ELR (cell line): ENCODE data around the gene TNFRSF21.
"Not testable (repeated sequence)": the region's sequence is repeated elsewhere in the genome, so short reads cannot be mapped to it uniquely, and the experiment has no call there.

ENCODE experiments used
- DNase-seq: peaks from one replicate; pipeline ENCODE4 v3.0.0-alpha.2; 2015; ENCODE audit warnings: low read depth

TNFRSF21 gene

GRCh38 chr6:47288267-47289090 is 21.2 kb downstream of the TNFRSF21 start:
- DNase-seq: no peak

DNA sequence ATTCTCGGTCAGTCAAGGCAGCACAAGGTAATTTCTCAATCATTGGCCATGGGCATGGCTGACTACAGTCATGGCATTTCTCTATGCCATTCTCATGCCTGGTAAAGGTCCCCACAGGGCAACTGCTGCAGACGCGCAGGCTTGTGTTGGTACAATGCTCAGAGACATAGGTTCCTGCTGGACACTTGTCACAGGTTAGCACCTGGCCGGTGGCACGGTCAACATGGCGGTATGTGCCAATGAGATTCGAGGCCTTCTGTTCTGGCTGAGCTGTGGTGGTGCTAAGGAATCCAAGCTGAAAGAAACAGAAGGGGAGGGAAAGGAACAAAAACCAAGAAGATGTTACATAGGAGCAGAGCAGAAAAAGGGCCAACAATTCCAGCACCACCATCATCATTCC is 23.4 kb downstream of the TNFRSF21 start:
- DNase-seq: no peak

DNA sequence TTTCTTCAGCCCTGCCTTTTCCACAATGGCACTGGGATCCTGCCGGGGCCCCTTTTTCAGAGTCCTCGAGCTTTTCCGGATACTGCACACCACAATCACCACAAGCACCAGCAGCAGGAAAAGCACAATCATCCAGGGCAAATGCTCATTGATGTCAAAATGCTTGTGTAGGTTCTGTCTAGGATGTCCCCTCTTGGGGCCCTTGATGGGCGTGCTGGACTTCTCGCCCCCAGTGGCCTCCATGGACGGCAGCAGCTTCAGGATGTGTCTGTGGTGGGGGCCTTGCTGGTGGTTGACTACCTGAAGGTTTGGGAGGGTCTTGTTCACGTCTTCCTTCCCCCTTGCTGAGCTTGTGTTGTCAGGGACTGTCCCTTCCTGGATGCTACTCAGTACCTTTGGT is 25.7 kb downstream of the TNFRSF21 start:
- no peak for DNase-seq

DNA sequence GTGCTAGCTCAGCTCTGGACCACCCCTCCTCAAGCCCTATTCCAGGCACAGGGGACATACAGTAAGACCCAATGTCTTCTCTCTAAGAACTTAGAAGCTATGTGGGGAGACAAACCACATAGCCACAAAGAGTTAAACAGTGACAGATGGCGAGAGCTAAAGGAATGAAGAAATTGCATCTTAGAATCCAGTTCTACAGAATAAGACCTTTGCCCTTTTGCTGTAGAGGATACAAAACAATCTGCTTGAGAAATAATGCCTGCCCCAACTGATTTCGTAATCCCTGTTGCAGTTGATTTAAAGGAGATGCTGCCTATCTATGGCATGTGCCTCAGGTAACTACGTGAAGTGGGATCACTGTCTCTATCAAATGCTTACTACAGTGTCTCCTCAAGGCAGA is 31.2 kb downstream of the TNFRSF21 start:
- DNase-seq: no peak

DNA sequence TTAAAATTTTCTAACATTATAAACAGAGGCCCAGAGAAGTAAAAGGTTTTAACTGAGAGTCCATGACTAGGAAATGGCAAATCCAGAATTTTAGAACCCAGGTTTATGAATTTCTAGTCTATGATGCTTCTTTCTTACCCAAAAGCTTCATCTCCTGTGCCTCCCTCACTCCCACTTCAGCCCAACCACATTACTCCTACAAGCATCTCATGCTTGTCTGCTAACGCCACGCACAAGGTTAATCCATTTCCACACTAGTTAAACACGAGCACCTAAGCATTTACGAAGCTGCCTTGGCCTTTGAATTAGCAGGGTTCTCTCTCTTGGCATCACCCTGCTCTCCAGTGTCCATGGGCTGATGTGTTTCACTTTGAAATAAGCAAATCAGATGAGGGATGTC is 32.0 kb downstream of the TNFRSF21 start:
- no peak for DNase-seq

GRCh38 chr6:47276377-47276776 is 33.3 kb downstream of the TNFRSF21 start:
- no peak for DNase-seq

DNA sequence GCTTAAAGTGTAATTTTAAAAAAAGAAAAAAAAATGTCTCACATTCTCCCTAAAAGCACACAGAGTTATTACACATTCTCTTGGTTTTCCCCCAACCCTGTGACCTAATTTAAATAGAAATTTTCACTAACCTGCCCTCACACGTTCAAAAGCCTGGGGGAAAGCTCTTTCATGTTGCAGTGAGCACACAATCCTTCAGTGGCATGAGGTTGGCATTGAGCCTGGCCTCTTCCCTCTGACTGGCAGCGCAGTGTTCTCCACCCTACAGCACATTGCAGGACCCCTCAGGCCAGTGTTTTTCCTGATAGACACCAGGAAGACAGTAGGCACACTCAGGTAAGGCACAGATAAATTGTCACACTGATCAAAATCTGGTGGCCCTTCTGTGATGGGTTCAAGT is 34.1 kb downstream of the TNFRSF21 start:
- DNase-seq: no peak

GRCh38 chr6:47275132-47275531 is 34.6 kb downstream of the TNFRSF21 start:
- DNase-seq: not testable (repeated sequence)

DNA sequence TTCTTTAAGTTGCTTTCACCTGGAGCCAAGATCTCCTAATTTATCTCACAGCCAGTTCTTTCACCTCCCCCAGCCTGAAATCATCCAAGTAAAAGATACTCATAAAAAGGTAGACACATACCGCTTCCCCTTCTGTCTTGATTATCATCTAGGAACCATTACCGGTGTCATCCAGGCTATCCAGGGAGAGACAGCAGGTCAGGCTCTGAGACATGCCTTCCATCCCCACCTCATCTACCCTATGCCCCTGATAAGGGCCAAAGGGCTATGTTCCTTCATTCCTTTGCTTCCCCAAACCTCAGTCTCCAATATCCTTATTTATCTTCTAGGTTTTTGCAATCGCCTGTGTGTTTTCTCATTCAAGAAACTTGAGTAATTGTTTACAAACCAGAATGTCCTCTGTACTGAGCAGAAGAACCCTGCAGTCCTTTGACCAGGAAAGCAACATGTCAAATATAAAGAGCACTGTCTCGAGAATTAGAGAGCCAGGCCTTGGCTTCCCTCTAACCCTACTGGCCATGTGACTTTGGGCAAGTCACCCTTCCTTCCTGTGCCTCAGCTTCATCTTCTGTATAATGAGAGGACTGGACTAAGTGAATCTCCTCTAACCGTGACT is 41.0 kb downstream of the TNFRSF21 start:
- DNase-seq: no peak

DNA sequence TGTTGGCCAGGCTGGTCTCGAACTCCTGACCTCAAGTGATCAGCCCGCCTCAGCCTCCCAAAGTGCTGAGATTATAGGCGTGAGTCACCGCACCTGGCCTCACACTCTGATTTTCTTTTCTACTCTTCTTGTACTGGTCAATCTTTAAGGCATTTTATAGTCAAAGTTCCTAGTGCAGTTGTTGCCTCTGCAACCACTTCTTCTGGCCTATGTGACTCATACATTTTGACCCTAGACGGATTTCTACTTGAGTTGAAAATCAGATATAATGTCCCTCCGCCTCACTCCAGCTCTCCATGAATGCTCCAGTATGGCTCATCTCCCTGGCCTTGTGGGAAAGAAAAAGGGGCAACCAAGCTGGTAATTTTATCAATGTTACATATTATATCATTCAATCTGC is 42.4 kb downstream of the TNFRSF21 start:
- DNase-seq: peak; percentile 9

- DNase-seq: no peak
Observed at GRCh38 chr6:47265971-47266370, 43.7 kb downstream of the TNFRSF21 start.

DNA sequence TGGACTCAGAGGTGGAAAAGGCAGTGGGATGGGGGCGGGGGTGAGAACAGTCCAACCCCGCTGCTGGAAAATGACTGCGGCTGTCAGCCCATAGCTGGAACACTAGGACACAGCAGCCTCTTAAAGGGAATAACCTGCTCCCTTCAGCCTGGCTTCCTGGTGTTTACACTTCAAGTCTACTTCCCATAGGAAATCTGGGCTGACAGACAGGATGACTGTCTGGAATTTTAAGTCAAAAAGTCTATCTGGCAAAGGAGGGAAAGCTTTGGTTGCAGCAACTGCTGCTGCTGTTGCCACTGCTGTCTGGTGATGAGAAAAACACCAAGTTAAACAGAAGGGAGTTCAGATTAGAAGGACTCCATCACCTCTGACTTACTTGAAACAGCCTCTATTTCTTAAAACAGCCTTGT is 44.9 kb downstream of the TNFRSF21 start:
- no peak for DNase-seq

- DNase-seq: no peak
Observed at GRCh38 chr6:47263268-47263667, 46.4 kb downstream of the TNFRSF21 start.

GRCh38 chr6:47262231-47262630 is 47.5 kb downstream of the TNFRSF21 start:
- no peak for DNase-seq

DNA sequence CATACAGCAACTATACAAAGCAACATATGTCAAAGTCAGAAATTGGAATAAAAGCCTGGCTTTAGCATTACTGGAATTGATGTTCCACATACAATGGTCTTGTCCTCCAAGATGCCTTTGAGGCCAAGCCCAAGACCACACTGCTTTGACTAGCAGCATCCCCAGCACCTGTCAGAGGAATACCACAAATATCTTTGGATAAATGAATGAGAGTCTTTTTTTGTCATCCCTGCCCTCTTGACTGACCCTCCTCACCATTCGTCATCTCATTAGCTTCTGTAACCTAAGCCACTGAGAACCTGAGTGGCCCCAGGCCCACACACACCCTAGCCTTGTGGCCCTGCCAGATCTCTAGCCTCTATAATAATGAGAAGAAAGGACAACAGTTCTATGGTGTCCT is 48.5 kb downstream of the TNFRSF21 start:
- no peak for DNase-seq

GRCh38 chr6:47260021-47260420 is 49.7 kb downstream of the TNFRSF21 start:
- no peak for DNase-seq

DNA sequence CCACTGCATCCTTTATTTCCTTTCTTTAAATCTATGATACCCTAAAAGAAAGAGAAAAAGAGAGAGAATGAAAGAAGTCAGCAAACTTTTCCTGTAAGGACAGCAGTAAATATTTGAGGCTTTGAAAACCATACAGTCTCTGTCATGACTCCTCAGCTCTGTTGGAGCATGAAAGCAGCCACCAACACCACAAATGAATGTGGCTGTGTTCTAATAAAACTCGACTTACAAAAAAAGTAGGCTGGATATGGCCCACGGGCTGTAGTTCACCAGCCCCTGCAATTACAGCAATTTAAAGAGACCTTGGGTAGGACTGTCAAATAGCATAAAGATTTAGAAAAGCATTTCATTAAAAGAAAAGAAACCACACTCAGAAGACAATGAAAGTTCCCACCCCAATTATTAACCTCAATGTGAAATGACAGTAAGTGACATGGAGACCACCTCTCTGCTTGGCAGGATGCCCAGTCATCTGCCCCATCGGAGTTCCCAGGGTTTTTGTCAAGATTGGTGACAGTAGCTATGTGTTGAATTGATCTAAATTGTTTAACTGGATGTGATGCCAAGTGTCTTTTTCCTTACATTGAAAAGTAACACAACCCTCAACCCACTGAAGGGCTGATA is 50.9 kb downstream of the TNFRSF21 start:
- DNase-seq: no peak

DNA sequence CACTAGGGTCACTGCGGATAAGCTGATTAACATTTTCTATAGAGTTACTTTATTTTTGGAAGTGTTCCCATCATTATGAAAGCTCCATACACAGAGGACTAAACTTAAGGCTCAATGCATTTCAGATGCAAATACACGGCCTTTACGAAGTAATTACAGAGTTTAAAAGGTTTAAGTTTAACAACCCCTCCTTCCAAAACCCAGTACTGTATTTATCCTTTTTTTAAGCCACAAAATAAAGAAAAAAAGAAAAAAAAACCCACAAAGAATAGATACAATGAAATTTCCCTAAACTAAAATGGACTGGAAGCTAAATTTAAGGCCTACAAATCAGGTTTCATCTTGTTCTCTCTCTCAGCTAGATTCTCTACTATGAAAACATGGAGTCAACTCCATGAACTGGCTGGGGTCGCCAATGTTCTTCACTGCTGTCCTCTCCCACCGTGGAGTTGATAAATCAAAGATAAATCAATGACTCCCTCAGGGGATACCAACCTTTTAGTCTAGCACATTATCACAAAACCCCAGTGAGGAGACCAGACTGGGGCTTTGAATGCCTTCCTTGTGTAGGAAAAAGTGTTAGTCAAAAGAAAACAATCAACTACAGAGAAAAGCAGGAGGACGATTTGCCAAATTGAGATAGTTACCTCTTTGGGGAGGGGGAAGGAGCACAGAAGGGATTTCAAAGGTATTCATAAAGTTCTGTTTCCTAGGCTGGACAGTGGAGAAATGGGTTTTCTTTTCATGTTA is 52.5 kb downstream of the TNFRSF21 start:
- no peak for DNase-seq

- DNase-seq: no peak
Observed at GRCh38 chr6:47256361-47256760, 53.3 kb downstream of the TNFRSF21 start.

GRCh38 chr6:47254906-47255305 is 54.8 kb downstream of the TNFRSF21 start:
- no peak for DNase-seq

GRCh38 chr6:47254051-47254450 is 55.7 kb downstream of the TNFRSF21 start:
- no peak for DNase-seq

DNA sequence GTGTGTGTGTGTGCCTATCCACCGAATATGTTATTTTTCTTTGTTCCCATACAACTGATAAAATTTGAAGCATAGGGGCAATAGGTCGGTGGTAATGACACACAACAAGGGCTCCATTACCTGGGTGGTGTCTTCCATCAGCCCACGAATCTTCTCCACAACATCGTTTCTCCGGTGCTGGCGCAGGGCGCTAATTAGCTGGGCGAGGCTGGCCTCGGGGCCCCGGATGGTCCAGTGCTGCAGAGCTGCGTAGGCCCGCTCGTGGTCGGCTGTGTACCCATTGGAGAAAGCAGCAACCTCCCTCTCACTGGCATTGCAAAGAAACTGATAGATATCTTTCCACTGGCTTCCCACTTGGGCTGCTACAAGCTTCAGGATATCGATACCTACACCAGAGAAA is 56.6 kb downstream of the TNFRSF21 start:
- DNase-seq: no peak

DNA sequence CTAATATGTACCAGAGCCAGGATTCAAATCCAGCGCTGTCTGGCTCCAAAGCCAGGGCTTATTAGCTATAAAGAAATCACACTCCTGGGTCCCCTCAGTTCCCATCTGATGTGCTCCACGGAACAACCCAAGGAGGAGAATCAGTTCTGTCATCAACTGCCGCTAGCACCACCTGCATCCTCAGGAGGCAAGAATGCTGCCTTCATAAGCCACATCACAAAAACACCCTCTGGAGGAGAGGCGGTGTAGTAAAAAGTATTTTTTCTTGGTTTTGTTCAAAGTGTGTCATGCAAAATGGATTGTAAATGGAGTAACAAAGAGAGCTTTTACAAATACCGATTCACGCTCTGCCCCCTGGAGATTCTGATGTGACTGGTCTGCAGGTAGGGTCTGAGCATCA is 57.1 kb downstream of the TNFRSF21 start:
- DNase-seq: no peak
